Adipose tissue (tissue), 3 donors: ENCODE data around the gene PLCH1. TPM values are rescaled to one million over a fixed set of nuclear protein-coding genes. Genes with fewer than 3 reads are reported as not detected.
"Not testable (repeated sequence)": the region's sequence is repeated elsewhere in the genome, so short reads cannot be mapped to it uniquely, and the experiment has no call there.

ENCODE experiments used
- H3K27ac ChIP-seq: one replicate; pipeline ENCODE4 v1.5.1; 2013; ENCODE audit warnings: low read depth, low read length
- WGBS, 3 donors: extraction: QIAGEN DNeasy Blood & Tissue Kit; methylation state at CpG; one replicate each; pipeline ENCODE4 v1.1.7; 2013; 5-methylcytosine and 5-hydroxymethylcytosine counted together
- polyA plus RNA-seq, 3 donors: library from polyadenylated mRNA; stranded (reverse); fragments of 200-250 nt; gene quantifications; one replicate each; pipeline ENCODE4 v1.2.3, GENCODE V29; 2013
- donor health status: healthy with polysubstance abuse.
- donor health status: Bipolar disorder and iron deficiency.
- donor health status: healthy.

PLCH1 gene
- polyA plus RNA-seq, 3 donors, result 0.13 to 1.1 TPM; not detected in 1

DNA sequence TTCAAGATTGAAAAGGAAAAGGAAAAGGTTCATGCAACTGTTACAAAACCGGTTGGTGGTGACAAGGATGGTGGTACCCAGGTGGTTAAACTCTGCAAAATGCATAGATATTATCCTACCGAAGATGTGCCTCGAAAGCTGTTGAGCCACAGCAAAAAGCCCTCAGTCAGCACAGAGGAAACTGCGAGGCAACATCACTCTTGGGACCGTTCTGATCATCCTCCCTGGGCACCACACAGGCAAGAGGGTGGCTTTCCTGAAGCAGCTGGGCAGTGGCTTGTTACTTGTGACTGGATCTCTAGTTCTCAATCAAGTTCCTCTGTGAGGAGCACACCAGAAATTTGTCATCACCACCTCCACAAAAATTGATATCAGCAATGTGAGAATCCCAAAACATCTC lies 86.9 kb downstream of the PLCH1 start:
- 86 to 95% (median 94%) methylated on average over 5 of the region's 5 CpGs for WGBS, 3 donors
- H3K27ac ChIP-seq, result no peak overlapping the region

DNA sequence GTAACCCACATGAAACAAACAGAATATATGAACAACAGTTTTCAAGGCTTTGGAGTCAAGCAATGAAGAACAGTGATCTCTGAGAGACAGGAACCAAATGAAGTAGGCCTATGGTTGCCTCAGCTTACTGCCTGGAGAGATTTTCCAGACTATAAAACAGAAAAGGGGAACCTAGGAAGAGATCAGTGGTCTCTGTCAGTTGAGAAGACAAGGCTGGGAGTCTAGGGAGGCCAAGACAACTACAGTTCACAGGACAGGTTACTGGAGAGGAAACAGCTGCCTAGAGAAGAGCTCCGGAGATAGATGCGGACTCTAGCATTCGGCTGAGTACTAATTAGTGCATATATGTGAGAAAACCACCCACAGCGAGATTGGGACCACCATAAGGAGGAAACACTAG lies 87.7 kb downstream of the PLCH1 start:
- no peak overlapping the region for H3K27ac ChIP-seq
- WGBS, 3 donors, result 86 to 89% (median 89%) methylated on average over 4 of the region's 4 CpGs

GRCh38 chr3:155656466-155656865 lies 88.4 kb downstream of the PLCH1 start:
- 95 to 98% (median 96%) methylated on average over 1 of the region's 1 CpG for WGBS, 3 donors
- H3K27ac ChIP-seq, result no peak overlapping the region

DNA sequence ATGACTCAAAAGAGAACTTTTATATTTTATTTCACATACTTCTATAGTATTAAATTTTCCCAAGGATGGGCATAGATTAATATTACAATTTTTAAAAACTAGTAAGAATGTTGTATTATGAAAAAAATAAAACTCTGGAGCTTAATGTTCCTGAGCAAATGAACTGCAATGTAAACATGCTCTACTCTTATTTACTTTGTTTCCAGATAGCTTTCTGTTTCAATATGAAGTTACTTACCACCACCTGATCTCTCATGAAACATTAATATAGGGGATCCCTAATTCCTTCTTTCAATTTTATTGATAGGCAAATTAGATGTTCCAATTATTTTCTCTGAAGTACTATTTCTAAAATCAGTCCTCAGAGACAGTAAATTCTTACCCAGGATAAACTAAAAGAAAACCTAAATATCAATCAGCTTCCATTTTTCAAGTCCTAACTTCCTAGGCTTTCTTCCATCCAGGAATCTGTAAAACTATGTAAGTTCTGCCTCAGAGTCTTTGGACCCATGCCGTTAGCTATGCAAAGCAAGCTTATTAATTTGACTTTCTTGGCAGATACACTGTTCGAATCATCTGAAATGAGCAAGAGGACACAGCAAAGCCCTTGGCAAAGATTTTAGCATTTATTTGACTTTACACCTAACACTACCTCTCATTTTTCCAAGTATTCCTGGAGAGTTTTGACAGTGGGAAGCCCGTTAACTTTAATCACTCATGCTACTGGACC lies 93.2 kb downstream of the PLCH1 start:
- no peak overlapping the region for H3K27ac ChIP-seq
- 45 to 61% (median 48%) methylated on average over 3 of the region's 3 CpGs for WGBS, 3 donors

DNA sequence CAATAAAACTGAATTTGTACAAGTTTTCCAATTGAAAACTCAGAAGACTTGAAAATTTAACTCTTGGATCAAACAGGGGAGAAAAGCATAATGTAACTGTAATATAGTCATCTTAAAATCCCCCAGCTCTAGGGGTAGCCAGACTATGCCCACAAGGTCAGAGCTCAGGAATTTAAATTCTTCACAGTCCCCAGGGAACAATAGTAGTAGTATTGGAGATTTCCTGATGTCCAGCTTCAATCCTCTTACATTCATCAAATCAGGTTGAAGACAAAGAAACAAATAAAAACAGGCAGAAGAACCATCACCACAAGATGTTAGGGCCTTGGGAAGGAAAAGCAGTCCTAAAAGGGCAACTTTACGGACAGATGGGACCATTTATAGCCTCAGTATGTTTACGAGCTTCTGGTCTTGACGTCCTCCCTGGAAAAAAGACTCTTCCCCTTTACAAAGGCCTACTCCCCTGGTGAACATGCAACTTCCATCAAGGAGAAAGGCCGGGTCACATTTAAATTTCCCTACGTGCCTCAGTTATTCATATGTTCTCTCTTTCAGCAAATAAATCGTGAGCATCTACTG lies 96.8 kb downstream of the PLCH1 start:
- 77 to 94% (median 84%) methylated on average over 6 of the region's 6 CpGs for WGBS, 3 donors

GRCh38 chr3:155647206-155647605 lies 97.7 kb downstream of the PLCH1 start:
- H3K27ac ChIP-seq, result no peak overlapping the region
- WGBS, 3 donors, result 24 to 35% (median 27%) methylated on average over 2 of the region's 2 CpGs

More for the DNA sequence above, 96.8 kb downstream of the PLCH1 start:
- H3K27ac ChIP-seq, result no peak overlapping the region

GRCh38 chr3:155646669-155647068 lies 98.2 kb downstream of the PLCH1 start:
- 70 to 77% (median 75%) methylated on average over 2 of the region's 2 CpGs for WGBS, 3 donors
- H3K27ac ChIP-seq, result no peak overlapping the region

GRCh38 chr3:155646128-155646527 lies 98.7 kb downstream of the PLCH1 start:
- WGBS, 3 donors, result 72 to 80% (median 79%) methylated on average over 5 of the region's 5 CpGs
- no peak overlapping the region for H3K27ac ChIP-seq

GRCh38 chr3:155643581-155644165 lies 101.2 kb downstream of the PLCH1 start:
- H3K27ac ChIP-seq, result no peak overlapping the region
- 81 to 89% (median 86%) methylated on average over 4 of the region's 4 CpGs for WGBS, 3 donors

- 68 to 74% (median 73%) methylated on average over 1 of the region's 1 CpG for WGBS, 3 donors
- no peak overlapping the region for H3K27ac ChIP-seq
Observed at GRCh38 chr3:155641956-155642355, 102.9 kb downstream of the PLCH1 start.

DNA sequence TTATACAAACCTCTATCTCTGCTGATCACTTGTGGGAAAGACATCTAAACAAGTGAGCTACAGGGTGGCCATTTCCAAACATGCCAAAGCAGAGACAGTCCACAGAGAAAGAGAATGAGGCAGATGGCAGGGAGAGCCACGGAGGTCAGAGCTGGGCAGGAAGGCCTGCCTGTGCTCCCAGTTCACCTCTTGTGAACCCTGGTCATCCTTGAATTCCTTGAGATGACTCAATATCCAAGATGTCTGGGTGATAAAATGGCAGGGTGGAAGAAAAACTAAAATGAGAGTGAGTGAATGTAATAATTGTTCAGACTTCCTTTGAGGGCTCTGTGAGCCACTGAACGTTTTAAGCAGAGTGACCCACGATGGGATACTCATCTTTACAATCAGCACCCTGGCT lies 104.8 kb downstream of the PLCH1 start:
- 80 to 88% (median 82%) methylated on average over 3 of the region's 3 CpGs for WGBS, 3 donors
- no peak overlapping the region for H3K27ac ChIP-seq

DNA sequence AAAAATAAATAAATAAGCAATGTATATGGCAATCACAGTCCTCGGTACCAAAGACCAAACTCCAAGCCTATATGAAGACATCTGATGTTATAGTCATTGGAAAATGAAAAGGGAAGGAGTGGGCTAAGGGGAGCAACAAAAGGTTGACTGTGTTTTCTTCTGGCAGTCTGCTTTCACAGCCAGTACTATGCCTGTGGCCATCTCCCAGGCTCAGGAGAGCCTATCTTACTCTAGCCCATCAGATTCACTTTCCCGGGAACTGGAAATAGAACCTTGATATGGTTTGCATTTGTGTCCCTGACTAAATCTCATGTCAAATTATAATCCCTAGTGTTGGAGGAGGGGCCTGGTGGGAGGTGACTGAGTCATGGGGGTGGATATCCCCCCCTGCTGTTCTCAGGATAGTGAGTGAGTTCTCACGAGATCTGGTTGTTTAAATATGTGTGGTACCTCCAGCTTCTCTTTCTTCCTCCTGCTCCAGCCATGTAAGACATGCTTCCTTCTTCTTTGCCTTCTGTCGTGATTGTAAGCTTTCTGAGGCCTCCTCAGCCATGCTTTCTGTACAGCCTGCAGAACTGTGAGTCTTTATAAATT lies 105.3 kb downstream of the PLCH1 start:
- H3K27ac ChIP-seq, result no peak overlapping the region
- 86 to 91% (median 88%) methylated on average over 4 of the region's 4 CpGs for WGBS, 3 donors

GRCh38 chr3:155638461-155638860 lies 106.4 kb downstream of the PLCH1 start:
- not testable (repeated sequence) for H3K27ac ChIP-seq

DNA sequence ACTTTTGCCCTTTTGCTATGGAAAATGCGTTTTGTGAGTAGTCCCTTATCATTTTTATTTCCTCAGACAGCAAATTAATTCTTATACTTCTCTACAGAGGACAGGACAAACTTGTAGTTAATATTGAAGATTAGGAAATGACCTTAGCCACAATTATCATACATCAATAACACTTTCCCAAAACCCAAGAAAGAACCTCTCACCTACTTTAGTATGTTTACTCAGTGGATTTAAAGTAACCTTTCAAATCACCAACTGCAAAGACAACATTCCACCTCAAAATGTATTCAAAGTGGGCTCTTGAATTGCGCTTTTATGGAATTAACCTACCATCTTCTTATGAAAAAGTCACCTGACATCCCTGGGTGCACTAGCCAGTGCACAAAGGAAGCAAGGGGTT lies 107.3 kb downstream of the PLCH1 start:
- WGBS, 3 donors, result 61 to 95% (median 84%) methylated on average over 2 of the region's 2 CpGs
- H3K27ac ChIP-seq, result no peak overlapping the region

DNA sequence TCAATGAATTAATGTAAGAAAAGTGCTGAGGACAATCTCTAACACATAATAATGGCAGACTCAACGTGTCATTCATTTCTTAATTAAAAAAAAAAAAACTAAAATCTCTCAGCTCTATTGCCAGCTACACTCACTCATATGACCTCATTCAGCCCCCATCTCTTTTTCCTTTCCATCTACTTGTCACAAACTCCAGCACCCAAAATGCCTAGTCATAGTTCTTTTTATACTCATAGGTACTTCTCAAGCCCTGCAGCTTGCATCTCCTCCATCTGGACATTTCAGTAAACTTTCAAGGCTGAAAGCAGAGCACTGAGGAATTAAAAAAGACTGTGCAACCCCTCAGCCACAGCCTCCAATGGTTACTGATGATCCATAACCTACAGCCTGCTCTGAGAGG lies 109.8 kb downstream of the PLCH1 start:
- WGBS, 3 donors, result 61 to 88% (median 88%) methylated on average over 1 of the region's 1 CpG
- H3K27ac ChIP-seq, result no peak overlapping the region

GRCh38 chr3:155634121-155634719 lies 110.7 kb downstream of the PLCH1 start:
- 92 to 100% (median 94%) methylated on average over 3 of the region's 3 CpGs for WGBS, 3 donors
- H3K27ac ChIP-seq, result no peak overlapping the region

GRCh38 chr3:155631323-155632019 lies 113.4 kb downstream of the PLCH1 start:
- no peak overlapping the region for H3K27ac ChIP-seq

DNA sequence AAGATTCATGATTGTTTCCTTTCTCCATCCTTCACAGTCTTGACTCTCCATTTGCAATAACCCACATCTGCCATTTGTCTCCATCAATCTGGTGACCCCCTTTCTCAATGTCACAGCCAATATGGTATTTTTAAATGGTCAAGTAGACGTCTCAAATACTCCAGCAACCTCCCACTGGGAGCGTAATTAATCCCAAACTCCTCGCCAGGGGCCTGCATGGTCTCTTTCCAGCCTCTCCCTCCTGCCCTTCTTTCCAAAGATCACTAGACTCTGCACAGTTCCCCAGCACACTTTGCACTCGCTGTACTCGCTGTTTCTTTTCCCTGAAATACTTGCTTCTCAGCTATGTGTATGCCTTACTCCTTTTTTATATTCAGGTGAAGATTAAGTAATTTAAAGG lies 115.3 kb downstream of the PLCH1 start:
- 65 to 78% (median 65%) methylated on average over 5 of the region's 5 CpGs for WGBS, 3 donors
- no peak overlapping the region for H3K27ac ChIP-seq

More at GRCh38 chr3:155631323-155632019, 113.4 kb downstream of the PLCH1 start:
- WGBS, 3 donors, result 49 to 64% (median 49%) methylated on average over 7 of the region's 7 CpGs
